Endothelial cell of umbilical vein (primary cell): ENCODE results near the gene FANK1. TPM values are rescaled to one million over a fixed set of nuclear protein-coding genes. Genes with fewer than 3 reads are reported as not detected.

ENCODE experiments used
- BruUV-seq: library from RNA; stranded (reverse); fragments of 400-500 nt; replicated peaks from 2 replicates; lab custom pipeline; 2021; lab: Mats Ljungman, UMichigan
- CTCF ChIA-PET: fragments of 300-600, 350-600 bp; sonication (Branson Sonifier 250); formaldehyde crosslinking; loops from one replicate; lab custom pipeline; 2021; ENCODE audit warnings: antibody characterized with exemption, inconsistent platforms; lab: Charles Lee
- POLR2A ChIA-PET: fragments of 300-600, 350-600 bp; sonication (Branson Sonifier 250); formaldehyde crosslinking; loops from one replicate; lab custom pipeline; 2021; ENCODE audit warnings: antibody characterized with exemption, inconsistent platforms; lab: Charles Lee
- DNase-seq: peaks from one replicate; pipeline ENCODE4 v3.0.0-alpha.2; 2011; ENCODE audit warnings: low read depth, low spot score
- FAIRE-seq: peaks from 2 replicates; lab custom pipeline; 2011; peaks lifted over from hg19 to GRCh38; lab: Jason Lieb, UNC
- H2AFZ ChIP-seq: 2 replicates; pipeline ENCODE4 v1.6.0; 2012; ENCODE audit warnings: low read depth, low read length, control low read depth, inconsistent platforms
- H3K27ac ChIP-seq: 2 replicates; pipeline ENCODE4 v1.5.1; 2011; ENCODE audit warnings: low read depth, mild to moderate bottlenecking, control low read depth, low read length, moderate library complexity; ENCODE audit not compliant: insufficient read depth
- H3K27me3 ChIP-seq, 2 experiments: 2 replicates each; pipeline versions ENCODE4 v1.6.0 to v1.6.1; 2011; ENCODE audit warnings: low read length in 2 of 2, mixed read lengths in 1 of 2; ENCODE audit not compliant: control insufficient read depth in 2 of 2, insufficient read depth in 2 of 2
- H3K36me3 ChIP-seq, 2 experiments: 2 replicates in 1 of 2; 3 replicates in 1 of 2; pipeline ENCODE4 v1.5.1; 2011; ENCODE audit warnings: low read length in 2 of 2, mild to moderate bottlenecking in 1 of 2, moderate library complexity in 1 of 2; ENCODE audit not compliant: control insufficient read depth in 2 of 2, insufficient read depth in 2 of 2; ENCODE audit errors: extremely low read depth in 1 of 2
- H3K4me1 ChIP-seq: 3 replicates; pipeline ENCODE4 v1.5.1; 2011; ENCODE audit warnings: mild to moderate bottlenecking, low read length; ENCODE audit not compliant: control insufficient read depth, insufficient read depth; ENCODE audit errors: extremely low read depth
- H3K4me2 ChIP-seq: 2 replicates; pipeline ENCODE4 v1.6.1; 2011; ENCODE audit warnings: low read length, control low read depth, mixed read lengths; ENCODE audit not compliant: insufficient read depth
- H3K4me3 ChIP-seq, 3 experiments: fragments of 200-600 bp in 1 of 3; sonication (generic), shearing (Covaris generic) in 1 of 3; replicated peaks in 1 of 3; 2 replicates each; pipeline ENCODE4 v1.5.1; 2011 to 2016; ENCODE audit warnings: control low read depth in 3 of 3, low read length in 3 of 3, mild to moderate bottlenecking in 2 of 3, inconsistent platforms in 1 of 3, low read depth in 1 of 3, moderate library complexity in 1 of 3; ENCODE audit not compliant: insufficient read depth in 1 of 3
- H3K79me2 ChIP-seq: 2 replicates; pipeline ENCODE4 v1.6.0; 2012; ENCODE audit warnings: low read length, inconsistent platforms; ENCODE audit not compliant: control insufficient read depth, insufficient read depth
- H3K9ac ChIP-seq: replicated peaks from 2 replicates; pipeline ENCODE3; 2011; ENCODE audit warnings: low read length, control low read depth; ENCODE audit not compliant: insufficient read depth; ENCODE audit errors: extremely low read depth
- H3K9me1 ChIP-seq: replicated peaks from 3 replicates; pipeline ENCODE4 v1.6.0; 2011; ENCODE audit warnings: mild to moderate bottlenecking, low read length; ENCODE audit not compliant: control insufficient read depth, insufficient read depth; ENCODE audit errors: extremely low read depth
- H3K9me3 ChIP-seq: replicated peaks from 2 replicates; pipeline ENCODE4 v1.5.1; 2012; ENCODE audit warnings: low read length, inconsistent platforms; ENCODE audit not compliant: control insufficient read depth, insufficient read depth
- H4K20me1 ChIP-seq: replicated peaks from 2 replicates; pipeline ENCODE3; 2011; ENCODE audit warnings: mild to moderate bottlenecking, low read length; ENCODE audit not compliant: control insufficient read depth, insufficient read depth; ENCODE audit errors: extremely low read depth
- CTCF ChIP-seq, 2 donors: IDR thresholded peaks; 1 replicate in 1 of 2; 2 replicates in 1 of 2; pipeline ENCODE4 v1.5.1; 2011; ENCODE audit warnings: low read length in 2 of 2, mild to moderate bottlenecking in 2 of 2, moderate library complexity in 2 of 2, control low read depth in 1 of 2, inconsistent platforms in 1 of 2, low read depth in 1 of 2; ENCODE audit not compliant: insufficient read depth in 1 of 2; ENCODE audit errors: extremely low read depth in 1 of 2
- EZH2 ChIP-seq: IDR thresholded peaks from 2 replicates; pipeline ENCODE4 v1.6.1; 2012; ENCODE audit warnings: borderline replicate concordance, low read depth, mild to moderate bottlenecking, moderate library complexity, low read length, inconsistent platforms; ENCODE audit not compliant: severe bottlenecking
- FOS ChIP-seq: IDR thresholded peaks from 2 replicates; pipeline ENCODE4 v1.6.1; 2011; ENCODE audit warnings: mild to moderate bottlenecking, low read length, moderate library complexity, borderline replicate concordance; ENCODE audit not compliant: insufficient read depth
- GATA2 ChIP-seq: IDR thresholded peaks from 2 replicates; pipeline ENCODE4 v1.7.0; 2011; ENCODE audit warnings: low read depth, mild to moderate bottlenecking, moderate library complexity, mixed read lengths, low read length; ENCODE audit not compliant: insufficient read length, insufficient read depth
- JUN ChIP-seq: IDR thresholded peaks from 2 replicates; pipeline ENCODE4 v1.6.1; 2011; ENCODE audit warnings: borderline replicate concordance, low read depth; ENCODE audit not compliant: insufficient read length, insufficient read depth
- MAX ChIP-seq: IDR thresholded peaks from 2 replicates; pipeline ENCODE4 v1.6.1; 2011; ENCODE audit not compliant: insufficient read depth, insufficient read length
- MYC ChIP-seq: IDR thresholded peaks from one replicate; pipeline ENCODE4 v1.6.1; 2011; ENCODE audit warnings: mild to moderate bottlenecking, low read depth, low read length
- POLR2A ChIP-seq: IDR thresholded peaks from 2 replicates; pipeline ENCODE4 v1.6.1; 2012; ENCODE audit warnings: low read depth, mild to moderate bottlenecking, control low read depth, low read length
- POLR2AphosphoS5 ChIP-seq: IDR thresholded peaks from 2 replicates; pipeline ENCODE4 v1.6.1; 2012; ENCODE audit warnings: low read depth, mild to moderate bottlenecking, control low read depth, low read length, moderate library complexity; ENCODE audit not compliant: insufficient read depth
- dilution Hi-C: fragments of 300-500 bp; cut with MboI; formaldehyde crosslinking; loops from one replicate; pipeline ENCODE4 v1.15.0; 2019; ENCODE audit warnings: low sequenced_read_pairs; ENCODE audit not compliant: extremely low pct_ligation_motif_present
- intact Hi-C: fragments of 100-400 bp; cut with micrococcal nuclease; formaldehyde crosslinking; loops from one replicate; pipeline ENCODE4 v1.10.0; 2022
- polyA plus RNA-seq, 4 experiments: library from polyadenylated mRNA; depleted of rRNA in 3 of 4; stranded (reverse) in 3 of 4; unstranded in 1 of 4; fragments of >200 nt; gene quantifications; 2 replicates each; pipeline versions ENCODE4 v1.2.1 to v1.2.3, GENCODE V29; 2011 to 2012; ENCODE audit warnings: missing spikeins in 1 of 4
- total RNA-seq: library from RNA; stranded (reverse); gene quantifications from 2 replicates; pipeline ENCODE4 v1.2.3, GENCODE V29; 2021

The FANK1 gene
- total and polyA plus RNA-seq, 2 donors (not counting 3 experiments of a cell fraction or from before 2014, with no cell fraction given): 1.6 to 1.9 TPM

- FAIRE-seq (peak; percentile 70), DNase-seq (peak; percentile 14)
- Histone ChIP-seq H3K9ac (no peak overlapping the region), H3K36me3 (no peaks in the 10 kb centered on the region), H3K9me1 (no peaks in the 10 kb centered on the region), H3K9me3 (no peaks in the 10 kb centered on the region), H3K4me3 (no peak overlapping the region), H4K20me1 (no peaks in the 10 kb centered on the region), H3K27me3 (no peaks in the 10 kb centered on the region), H3K4me2 (no peak overlapping the region), H3K79me2 (no peaks in the 10 kb centered on the region), H2AFZ (no peak overlapping the region), H3K27ac (no peak overlapping the region), H3K4me1 (peaks cover 11% of the 10 kb centered on the region)
- BruUV-seq: no TSS peak
- POLR2A ChIA-PET: no interaction called here
- intact Hi-C loops: loop anchor here (2.0 kb wide), 1 partner anchor 50 kb away; no protein-coding TSS in a partner anchor
- CTCF ChIA-PET: interaction anchor here (1.1 kb wide), 1 partner anchor 13 kb away, joined by 3 read pairs; no protein-coding TSS in a partner anchor
- dilution Hi-C loops: no loop called here
- no peak for TF ChIP-seq MAX
- peak; percentile 70 for TF ChIP-seq FOS
- no peak for TF ChIP-seq POLR2AphosphoS5
These were observed 116.1 kb downstream of the FANK1 start for GRCh38 chr10:126012485-126012884.

GRCh38 chr10:126013489-126014281 is 117.3 kb downstream of the FANK1 start:
- no peaks in the 10 kb centered on the region for H3K36me3 ChIP-seq

More at GRCh38 chr10:126013489-126014281, 117.3 kb downstream of the FANK1 start:
- no peaks in the 10 kb centered on the region for H3K27me3 ChIP-seq
- H3K79me2 ChIP-seq: no peaks in the 10 kb centered on the region
- H4K20me1 ChIP-seq: no peaks in the 10 kb centered on the region
- H3K4me1 ChIP-seq: peaks cover 11% of the 10 kb centered on the region
- no TSS peak for BruUV-seq
- H3K9me1 ChIP-seq: no peaks in the 10 kb centered on the region
- no peaks in the 10 kb centered on the region for H3K9me3 ChIP-seq
- CTCF ChIA-PET: interaction anchor here (1.1 kb wide), 1 partner anchor 14 kb away, joined by 3 read pairs; no protein-coding TSS in a partner anchor
- FAIRE-seq (peak; percentile 59), DNase-seq (peak; percentile 54)
- peak overlapping the region; percentile 43 for H2AFZ ChIP-seq
- H3K27ac ChIP-seq: no peak overlapping the region
- H3K4me2 ChIP-seq: no peak overlapping the region
- TF ChIP-seq JUN: no peak
- TF ChIP-seq MYC: no peak
- no peak for TF ChIP-seq MAX
- peak; percentile 70 for TF ChIP-seq GATA2
- peak; percentile 48 for TF ChIP-seq POLR2AphosphoS5
- TF ChIP-seq CTCF (IDR thresholded peaks at IDR 0.05; ENCODE audit: extremely low read depth in 1 of 2, insufficient read depth in 1 of 2, low read depth in 1 of 2, low read length in 2 of 2): no peak
- TF ChIP-seq POLR2A: no peak
- TF ChIP-seq FOS: peak; percentile 89
- TF ChIP-seq EZH2: no peak
- intact Hi-C loops: loop anchor here (2.0 kb wide), 1 partner anchor 49 kb away; no protein-coding TSS in a partner anchor
- POLR2A ChIA-PET: no interaction called here
- H3K4me3 ChIP-seq: no peak overlapping the region
- H3K9ac ChIP-seq: no peak overlapping the region
- dilution Hi-C loops: no loop called here
